GM18498 (cell line): ENCODE results near the gene ZNF74.
"Not testable (repeated sequence)": the region's sequence is repeated elsewhere in the genome, so short reads cannot be mapped to it uniquely, and the experiment has no call there.

Experiments used
- ATAC-seq: cut with Tn5 transposase; IDR thresholded peaks from one replicate; pipeline ENCODE4 v1.9.1; 2021; ENCODE audit warnings: mild to moderate bottlenecking, moderate library complexity; ENCODE audit not compliant: unreplicated experiment

ZNF74 gene

DNA sequence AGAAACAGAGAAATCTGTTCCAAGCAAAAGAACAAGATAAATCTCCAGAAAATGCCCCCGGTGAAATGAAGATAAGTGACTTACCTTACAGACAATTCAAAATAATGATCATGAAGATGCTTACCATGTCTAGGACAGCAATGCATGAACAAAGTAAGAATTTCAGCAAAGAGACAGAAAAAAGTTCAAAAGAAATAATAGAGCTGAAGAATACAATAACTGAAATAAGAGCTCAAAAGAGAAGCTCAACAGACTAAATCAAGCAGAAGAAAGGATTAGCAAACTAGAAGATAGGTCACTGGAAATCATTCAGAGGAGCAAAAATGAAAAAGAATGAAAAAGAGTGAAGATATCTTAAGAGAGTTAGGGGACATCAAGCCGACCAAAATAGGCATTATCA, 19.8 kb upstream of the ZNF74 start:
- not testable (repeated sequence) for ATAC-seq

DNA sequence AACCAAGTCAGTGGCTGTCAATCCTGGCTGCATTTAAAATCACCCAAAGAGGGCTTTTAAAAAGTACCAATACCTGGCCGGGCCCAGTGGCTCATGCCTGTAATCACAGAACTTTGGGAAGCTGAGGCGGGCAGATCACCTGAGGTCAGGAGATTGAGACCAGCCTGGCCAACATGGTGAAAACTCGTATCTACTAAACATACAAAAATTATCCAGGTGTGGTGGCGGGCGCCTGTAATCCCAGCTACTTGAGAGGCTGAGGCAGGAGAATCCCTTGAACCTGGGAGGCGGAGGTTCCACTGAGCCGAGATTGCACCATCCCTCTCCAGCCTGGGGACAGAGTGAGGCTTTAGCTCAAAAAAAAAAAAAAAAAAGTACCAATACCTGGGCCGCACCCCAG, 17.7 kb upstream of the ZNF74 start:
- ATAC-seq, result not testable (repeated sequence)

DNA sequence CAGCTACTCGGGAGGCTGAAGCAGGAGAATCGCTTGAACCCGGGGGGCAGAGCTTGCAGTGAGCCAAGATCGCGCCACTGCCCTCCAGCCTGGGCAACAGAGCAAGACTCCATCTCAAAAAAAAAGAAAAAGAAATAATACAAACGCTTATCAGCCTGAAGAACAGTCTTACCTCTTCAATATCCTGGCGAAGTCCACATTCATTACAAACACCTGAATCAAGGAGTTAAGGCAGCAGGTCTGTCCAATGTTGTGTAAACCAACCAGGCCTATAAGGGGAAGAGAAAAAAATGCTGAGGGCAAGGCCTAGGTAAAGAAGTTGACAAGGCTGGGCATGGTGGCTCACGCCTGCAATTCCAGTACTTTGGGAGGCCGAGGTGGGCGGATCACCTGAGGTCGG, 17.0 kb upstream of the ZNF74 start:
- ATAC-seq, result not testable (repeated sequence)

DNA sequence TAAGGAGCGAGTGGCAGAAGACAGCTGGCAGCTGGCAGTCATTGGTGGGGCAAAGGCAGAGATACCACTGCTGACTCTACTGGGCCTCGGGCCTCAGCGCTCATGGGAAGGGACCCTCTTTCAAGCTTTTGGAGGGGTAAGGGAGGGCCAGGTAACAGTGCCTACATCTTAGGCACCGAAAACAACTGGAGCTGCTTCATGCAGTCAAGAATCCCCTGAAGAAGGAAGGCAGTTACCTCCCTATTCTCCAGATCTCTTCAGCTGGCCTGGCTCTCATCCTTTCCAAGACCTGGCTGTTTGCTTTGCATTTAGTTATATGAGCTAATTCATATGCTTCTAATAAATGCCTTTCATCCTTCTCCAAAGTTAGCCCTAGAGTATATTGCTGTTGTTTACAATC, 15.8 kb upstream of the ZNF74 start:
- no peak for ATAC-seq

DNA sequence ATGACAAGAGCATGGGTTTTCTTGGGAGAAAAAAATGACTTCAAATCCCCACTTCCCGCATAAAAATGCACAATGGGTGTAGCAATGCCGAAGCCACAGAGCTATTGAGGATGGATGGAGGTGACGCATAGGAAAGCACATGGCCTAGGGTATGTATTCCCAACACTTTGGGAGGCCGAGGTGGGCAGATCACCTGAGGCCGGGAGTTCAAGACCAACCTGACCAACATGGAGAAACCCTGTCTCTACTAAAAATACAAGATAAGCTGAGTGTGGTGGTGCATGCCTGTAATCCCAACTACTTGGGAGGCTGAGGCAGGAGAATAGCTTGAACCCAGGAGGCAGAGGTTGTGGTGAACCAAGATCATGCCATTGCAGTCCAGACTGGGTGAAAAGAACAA, 15.3 kb upstream of the ZNF74 start:
- not testable (repeated sequence) for ATAC-seq

DNA sequence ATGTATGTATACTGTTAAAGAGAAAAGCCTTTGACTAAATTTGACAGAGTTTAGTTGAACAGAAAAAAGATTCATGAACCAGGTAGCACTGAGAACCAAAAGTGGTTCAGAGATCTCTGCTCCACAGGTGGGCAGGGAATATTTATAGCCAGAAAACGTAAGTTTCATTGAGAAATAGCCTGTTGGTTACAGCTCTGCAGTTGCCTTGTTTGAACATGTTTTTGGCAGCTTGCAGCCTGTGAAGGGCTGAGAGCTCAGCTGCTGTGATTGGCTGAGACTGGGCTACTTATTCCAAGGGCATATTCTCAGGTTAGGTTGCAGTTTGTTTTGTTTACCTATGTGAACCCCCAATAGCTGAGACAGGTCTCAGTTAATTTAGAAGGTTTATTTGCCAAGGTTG, 13.5 kb upstream of the ZNF74 start:
- no peak for ATAC-seq

DNA sequence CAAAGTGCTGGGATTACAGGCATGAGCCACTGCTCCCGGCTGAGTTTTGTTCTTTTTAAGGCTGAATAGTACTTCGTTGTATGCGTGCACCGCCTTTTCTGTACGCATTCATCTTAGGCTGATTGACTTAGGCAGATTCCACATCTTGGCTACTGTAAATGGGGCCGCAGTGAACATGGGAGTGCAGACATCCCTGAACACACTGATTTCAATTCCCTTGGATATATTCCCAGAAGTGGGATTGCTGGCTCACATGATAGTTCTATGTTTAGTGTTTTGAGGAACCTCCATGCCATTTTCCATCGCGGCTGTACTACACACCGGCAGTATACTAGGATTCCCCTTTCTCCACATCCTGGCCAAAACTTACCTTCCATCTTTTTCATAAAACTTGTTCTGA, 10.4 kb upstream of the ZNF74 start:
- no peak for ATAC-seq

DNA sequence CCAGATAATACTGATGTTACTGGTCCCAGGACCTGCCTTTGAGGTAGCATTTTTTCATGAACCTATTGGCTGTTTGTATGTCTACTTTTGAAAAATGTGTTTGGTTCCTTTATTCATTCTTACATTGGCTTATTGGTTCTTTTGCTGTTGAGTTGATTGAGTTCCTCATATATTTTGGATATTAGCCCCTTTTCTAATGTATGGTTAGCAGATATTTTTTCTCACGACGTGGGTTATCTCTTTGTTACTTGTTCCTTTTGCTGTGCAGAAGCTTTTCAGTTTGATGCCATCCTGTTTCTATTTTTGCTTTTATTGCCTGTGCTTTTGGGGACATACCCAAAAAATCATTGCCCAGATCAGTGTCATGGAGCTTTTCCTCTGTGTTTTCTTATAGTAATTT, 9.8 kb upstream of the ZNF74 start:
- ATAC-seq, result no peak

DNA sequence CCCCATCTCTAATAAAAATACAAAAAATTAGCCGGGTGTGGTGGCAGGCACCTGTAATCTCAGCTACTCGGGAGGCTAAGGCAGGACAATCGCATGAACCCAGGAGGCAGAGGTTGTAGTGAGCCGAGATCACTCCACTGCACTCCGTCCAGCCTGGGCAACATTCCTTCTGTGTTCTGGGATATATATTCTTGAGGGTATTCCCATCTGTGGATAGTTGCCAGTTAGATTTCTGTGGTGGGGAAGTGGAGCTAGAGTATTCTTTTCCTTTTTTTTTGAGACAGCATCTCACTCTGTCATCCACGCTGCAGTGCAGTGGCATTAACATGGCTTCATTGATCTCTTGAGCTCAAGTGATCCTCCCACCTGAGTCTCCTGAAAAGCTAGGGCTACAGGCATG, 9.1 kb upstream of the ZNF74 start:
- no peak for ATAC-seq

DNA sequence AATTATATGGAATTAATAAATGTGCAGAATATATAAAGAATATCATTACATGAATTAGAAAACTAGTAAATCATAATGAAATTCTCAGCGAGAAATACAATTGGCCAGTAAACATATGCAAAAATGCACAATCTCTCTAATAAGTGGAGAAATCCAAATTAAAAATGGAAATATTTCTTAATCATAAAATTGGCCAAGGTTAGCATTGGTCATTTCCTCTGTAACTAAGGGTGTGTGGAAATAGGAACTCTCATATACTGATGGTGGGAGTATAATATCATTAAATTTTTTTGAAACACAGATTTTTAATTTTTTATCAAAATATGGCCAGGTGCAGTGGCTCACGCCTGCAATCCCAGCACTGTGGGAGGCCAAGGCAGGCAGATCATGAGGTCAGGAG, 7.6 kb upstream of the ZNF74 start:
- ATAC-seq, result no peak

DNA sequence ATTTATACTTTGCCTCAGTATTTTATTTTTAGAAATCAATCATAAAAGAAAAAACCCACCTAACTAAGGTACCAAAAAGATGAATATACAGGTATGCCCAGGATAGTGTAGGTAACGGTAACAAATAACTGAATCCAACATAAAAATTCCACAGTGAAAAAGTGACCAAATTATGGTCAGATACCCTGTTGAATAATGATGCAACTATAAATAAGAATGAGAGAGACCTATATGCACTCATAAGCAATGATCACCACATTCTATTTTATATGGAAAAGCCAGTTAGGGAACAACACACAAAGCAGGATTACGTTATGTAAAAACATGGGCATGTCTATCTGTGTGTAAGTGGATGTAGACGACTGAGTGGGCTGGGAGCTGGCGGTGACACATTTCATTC, 7.0 kb upstream of the ZNF74 start:
- no peak for ATAC-seq

DNA sequence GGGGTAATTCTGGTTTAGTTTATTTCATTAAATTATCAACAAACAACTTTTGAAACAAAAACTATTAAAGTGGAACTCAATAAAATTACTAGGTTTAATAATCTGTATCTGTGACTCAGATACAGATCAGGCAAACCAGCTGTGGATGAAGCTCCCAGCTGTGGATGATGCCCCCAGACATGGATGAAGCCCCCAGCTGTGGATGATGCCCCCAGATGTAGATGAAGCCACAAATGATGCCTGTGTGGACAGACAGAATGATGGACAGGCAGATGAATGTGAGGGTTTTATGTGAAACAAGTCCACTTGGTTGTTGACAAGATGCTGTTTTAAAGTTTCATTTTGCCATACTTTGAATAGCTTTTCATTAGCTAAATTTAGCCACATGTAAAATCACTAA, 5.8 kb upstream of the ZNF74 start:
- no peak for ATAC-seq

DNA sequence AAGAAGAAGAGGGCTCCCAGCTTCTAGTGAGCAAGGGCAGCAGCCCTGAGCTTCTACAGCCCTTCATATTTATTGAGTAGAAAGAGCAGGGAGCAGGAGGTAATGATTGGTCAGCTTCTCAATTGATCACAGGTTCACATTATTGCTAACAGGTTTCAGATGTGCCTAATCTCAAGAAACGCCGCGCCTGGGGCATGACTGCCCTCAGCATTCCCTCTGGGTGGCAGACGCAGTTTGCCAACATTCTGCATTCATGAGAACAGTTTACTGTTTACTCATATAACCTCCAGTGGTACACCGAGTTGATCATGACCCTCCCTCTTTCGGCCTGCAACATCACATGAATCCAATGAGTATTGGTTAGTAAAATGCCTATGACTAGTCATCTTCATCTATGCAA, 4.7 kb upstream of the ZNF74 start:
- no peak for ATAC-seq

DNA sequence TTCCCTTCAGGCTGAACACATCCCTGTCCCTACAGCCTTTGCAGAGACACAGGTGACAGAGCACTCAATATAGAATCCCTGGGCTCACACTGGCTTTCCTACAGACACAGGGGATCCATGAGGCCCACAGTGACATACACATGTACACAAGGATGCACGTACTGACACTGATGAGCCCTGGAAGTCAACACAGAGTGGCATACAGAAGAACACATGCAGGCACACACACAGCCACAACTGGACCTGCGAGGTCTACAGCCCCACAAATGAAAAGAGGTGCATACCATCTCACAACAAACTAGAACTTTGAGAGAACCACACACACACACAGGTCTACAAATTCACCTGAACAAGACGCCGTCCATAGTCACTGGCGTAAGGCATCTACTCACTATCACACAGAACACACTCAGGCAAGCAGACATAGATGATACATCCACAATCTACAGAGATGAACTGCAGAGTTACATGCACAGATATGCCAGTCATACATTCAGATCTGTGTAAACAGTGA, 3.5 kb upstream of the ZNF74 start:
- no peak for ATAC-seq

DNA sequence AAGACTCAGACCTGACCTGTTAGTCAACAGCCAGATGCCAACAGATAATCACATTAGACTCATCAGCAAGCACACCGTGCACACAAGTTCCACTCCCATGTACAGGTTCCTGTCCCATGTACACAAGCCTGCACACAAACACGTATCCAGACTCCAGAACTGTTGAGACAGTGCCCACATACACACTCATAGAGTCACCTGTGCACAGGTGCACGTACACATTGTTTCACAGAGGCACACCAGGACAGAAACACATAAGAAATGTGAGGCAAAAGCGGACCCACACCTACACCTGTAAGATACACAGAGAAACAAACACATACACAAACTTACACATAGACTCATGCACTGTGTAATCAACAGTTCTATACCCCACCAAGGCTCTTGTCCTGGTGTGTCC, 2.7 kb upstream of the ZNF74 start:
- ATAC-seq, result no peak

DNA sequence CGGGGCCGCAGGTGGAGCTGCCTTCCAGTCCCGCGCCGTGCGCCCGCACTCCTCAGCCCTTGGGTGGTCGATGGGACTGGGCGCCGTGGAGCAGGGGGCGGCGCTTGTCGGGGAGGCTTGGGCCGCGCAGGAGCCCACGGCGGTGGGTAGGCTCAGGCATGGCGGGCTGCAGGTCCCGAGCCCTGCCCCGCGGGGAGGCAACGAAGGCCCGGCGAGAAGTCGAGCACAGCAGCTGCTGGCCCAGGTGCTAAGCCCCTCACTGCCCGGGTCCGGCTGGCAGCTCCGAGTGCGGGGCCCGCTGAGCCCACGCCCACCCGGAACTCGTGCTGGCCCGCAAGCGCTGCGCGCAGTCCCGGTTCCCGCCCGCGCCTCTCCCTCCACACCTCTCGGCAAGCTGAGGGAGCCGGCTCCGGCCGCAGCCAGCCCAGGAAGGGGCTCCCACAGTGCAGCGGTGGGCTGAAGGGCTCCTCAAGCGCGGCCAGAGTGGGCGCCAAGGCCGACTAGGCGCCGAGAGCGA, 1.5 kb upstream of the ZNF74 start:
- ATAC-seq, result not testable (repeated sequence)

DNA sequence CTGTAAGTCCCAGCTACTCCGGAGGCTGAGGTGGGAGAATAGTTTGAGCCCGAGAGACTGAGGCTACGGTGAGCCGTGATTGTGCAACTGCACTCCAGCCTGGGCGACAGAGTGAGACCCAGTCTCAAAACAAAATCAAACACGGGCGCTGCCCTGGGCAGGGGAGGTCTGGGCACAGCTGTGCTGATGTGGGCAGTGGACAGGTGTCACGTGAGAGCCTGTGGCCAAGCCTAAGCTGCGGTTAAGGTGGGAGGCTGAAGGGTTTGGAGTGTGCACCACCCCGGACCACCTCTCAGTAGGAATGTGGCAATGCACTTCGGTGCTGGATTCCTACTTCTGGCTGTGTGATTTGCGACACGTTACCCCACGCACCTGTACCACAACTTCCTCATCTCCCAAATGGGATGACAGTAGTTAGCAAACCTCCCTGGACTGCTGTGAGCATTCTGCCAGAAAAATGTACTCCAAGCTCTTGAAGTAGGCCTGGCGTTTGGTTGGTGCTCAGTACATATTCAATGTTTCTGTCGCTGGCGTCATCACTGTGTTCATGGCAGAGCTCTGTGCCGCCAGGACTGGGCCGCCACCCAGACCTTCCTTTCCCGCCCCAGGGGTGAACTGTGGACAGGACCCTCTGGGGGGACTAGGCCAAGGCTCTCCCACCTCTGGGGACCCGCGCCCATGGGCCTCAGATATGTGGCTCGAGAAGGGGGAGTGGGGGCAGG, 807 bp upstream of the ZNF74 start:
- ATAC-seq, result no peak

DNA sequence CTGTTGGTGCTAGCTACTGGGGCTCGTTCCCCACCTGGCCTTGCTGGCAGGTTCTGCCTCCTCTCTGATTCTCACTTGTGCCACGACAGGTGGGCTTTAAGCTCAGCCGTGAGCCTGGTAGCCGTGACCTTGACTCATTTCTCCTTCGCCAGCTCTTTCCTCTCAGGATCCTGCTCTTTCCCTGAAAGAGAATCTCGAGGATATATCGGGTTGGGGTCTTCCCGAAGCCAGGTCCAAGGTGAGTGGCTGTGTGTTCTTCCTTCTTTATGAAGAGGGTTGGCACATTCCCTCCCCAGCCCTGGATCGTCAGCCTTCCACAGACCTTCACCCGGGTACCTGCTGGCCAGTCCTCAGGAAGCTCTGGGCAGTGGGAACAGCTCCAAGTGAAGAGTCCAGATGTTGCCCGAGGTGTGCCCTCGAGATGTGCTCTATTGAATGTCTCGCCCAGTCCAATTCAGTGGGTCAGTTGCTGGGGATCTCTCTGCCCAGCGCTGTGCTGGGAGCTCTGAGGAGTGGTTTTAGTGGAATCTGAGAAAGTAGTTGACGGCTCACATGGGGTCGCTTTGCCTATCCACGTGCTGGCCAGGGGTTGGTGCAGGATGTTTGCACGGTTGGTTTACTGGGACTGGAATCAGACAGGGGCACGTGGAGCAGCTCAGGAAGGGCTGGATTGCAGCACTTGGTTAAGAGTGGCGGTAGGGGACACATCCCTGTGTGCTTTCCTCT, 1.4 kb downstream of the ZNF74 start:
- no peak for ATAC-seq

DNA sequence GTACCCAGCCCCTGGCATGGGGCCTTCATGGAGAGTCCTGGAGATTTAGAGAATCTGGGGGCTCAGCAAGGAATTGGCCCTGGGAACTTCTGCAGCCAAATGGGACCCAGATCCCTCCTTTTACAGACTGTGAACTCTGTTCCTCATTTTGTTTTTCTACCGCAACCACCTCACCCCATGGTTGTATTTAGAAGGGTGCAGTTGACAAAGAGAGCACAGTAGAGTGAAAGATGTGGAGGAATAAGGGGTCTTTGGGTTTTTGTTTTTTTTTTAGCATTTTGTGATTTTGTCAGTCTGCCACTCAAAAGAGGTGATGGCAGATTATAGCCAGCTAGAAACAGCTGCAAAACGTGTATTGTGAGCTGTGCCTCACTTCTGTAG, 1.9 kb downstream of the ZNF74 start:
- no peak for ATAC-seq

DNA sequence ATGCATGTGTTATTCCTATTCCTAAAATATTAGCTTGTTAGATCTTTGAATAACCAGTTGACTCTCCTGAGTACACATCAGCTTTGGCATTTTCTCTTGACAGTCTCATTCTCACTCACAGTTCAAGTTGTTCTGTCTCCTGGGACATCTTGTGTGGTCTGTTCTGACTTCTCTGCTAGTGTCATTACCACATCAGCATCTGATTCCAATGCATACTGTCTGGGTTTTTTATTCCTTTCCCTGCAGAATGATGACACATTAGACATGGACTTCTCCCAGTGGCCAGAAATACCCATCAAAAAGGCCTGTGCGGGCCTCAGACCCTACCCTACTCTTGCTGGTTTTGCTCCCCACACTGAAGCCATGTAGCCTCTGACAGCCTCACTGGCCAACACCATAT, 2.7 kb downstream of the ZNF74 start:
- ATAC-seq, result no peak

DNA sequence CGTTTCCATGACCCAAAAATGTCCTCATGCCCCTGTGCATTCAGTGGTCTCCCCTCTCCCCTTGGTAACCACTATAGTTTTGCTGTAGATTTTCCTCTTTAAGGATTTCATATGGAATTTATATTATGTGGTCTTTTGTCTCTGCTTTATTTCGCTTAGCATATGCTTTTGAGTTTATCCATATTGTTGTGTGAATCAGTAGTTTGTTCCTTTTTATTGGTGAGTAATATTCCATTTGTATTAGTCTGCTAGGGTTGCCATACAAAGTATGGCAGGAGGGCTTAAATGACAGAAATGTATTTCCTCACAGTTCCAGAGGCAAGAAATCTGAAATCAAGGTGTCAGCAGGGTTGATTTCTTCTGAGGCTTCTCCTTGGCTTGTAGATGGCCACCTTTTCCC, 3.5 kb downstream of the ZNF74 start:
- ATAC-seq, result no peak

DNA sequence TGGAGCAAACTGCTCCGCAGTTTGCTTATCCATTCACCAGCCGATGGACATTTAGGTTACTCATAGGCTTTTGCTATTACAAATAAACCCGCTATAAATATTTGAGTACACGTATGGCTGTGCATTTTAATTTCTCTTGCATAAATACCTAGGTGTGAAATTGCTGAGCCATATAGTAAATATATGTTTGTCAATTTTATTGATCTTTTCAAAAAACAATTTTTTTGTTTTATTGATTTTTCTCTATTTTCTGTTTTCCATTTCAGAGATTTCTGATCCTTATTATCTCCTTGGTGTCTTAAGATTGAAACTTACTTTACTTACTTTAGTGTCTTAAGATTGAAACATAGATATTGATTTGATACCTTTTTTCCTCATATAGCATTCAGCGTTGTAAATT, 4.5 kb downstream of the ZNF74 start:
- ATAC-seq, result no peak
